ENCODE data around the gene EXOC6.

DNA sequence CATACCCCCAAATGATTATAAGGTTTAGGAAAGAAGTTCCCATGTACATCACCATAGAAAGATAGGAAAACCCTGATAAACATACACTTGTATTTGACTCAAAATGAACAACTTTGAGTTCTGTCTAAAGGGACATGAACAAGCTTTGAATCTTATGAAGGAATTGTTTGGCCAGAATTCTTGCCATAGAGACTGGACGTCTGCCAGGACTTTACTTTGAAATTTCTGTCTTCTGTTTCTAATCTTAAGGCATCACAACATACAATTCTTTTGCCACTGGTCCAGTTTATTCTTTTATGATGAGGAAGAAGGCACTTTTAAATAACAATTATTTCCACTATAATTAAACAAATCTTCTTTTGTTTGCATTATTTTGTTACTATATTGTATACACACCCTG, 186.1 kb downstream of the EXOC6 start:
- TF ChIP-seq, protein P1, sequence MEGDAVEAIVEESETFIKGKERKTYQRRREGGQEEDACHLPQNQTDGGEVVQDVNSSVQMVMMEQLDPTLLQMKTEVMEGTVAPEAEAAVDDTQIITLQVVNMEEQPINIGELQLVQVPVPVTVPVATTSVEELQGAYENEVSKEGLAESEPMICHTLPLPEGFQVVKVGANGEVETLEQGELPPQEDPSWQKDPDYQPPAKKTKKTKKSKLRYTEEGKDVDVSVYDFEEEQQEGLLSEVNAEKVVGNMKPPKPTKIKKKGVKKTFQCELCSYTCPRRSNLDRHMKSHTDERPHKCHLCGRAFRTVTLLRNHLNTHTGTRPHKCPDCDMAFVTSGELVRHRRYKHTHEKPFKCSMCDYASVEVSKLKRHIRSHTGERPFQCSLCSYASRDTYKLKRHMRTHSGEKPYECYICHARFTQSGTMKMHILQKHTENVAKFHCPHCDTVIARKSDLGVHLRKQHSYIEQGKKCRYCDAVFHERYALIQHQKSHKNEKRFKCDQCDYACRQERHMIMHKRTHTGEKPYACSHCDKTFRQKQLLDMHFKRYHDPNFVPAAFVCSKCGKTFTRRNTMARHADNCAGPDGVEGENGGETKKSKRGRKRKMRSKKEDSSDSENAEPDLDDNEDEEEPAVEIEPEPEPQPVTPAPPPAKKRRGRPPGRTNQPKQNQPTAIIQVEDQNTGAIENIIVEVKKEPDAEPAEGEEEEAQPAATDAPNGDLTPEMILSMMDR (IDR thresholded peaks at IDR 0.05), result no peak
- no peak for TF ChIP-seq POLR2A (IDR thresholded peaks at IDR 0.05)
